Natural killer cell treated with Interleukin-12 subunit alpha and Interleukin-12 subunit beta and Interleukin-15 and Interleukin-18, amount 100 ng/mL, for 72 hours (primary cell): ENCODE data around the gene SVEP1. TPM values are rescaled to one million over a fixed set of nuclear protein-coding genes. Genes with fewer than 3 reads are reported as not detected.

Experiments used
- ATAC-seq, 2 donors: fragments of 150-1000 bp; cut with Tn5 transposase in 1 of 2; sonication (Bioruptor Pico), chemical (Tn5 transposase) in 1 of 2; 2 replicates each; pipeline ENCODE4 v1.10.0; 2021
- DNase-seq: peaks from one replicate; pipeline ENCODE4 v3.0.0; 2022; ENCODE audit warnings: low spot score
- H3K27ac Mint-ChIP-seq, 2 donors: 1 replicate in 1 of 2; 2 replicates in 1 of 2; pipeline ENCODE4 v1.8.0; 2022; ENCODE audit warnings: mixed read lengths in 2 of 2, mild to moderate bottlenecking in 1 of 2, moderate library complexity in 1 of 2
- H3K27me3 Mint-ChIP-seq, 2 donors: 1 replicate in 1 of 2; 2 replicates in 1 of 2; pipeline ENCODE4 v1.8.0; 2022; ENCODE audit warnings: mixed read lengths in 2 of 2
- H3K36me3 Mint-ChIP-seq: one replicate; pipeline ENCODE4 v1.8.0; 2022; ENCODE audit warnings: mixed read lengths
- H3K4me1 Mint-ChIP-seq, 2 donors: 1 replicate in 1 of 2; 2 replicates in 1 of 2; pipeline ENCODE4 v1.8.0; 2022; ENCODE audit warnings: low read depth in 2 of 2, mixed read lengths in 2 of 2, mild to moderate bottlenecking in 1 of 2
- H3K4me3 Mint-ChIP-seq: one replicate; pipeline ENCODE4 v1.8.0; 2022; ENCODE audit warnings: mixed read lengths
- H3K9me3 Mint-ChIP-seq: 2 replicates; pipeline ENCODE4 v1.8.0; 2022; ENCODE audit warnings: mixed read lengths
- total RNA-seq, 2 donors: library from RNA; stranded (reverse); gene quantifications; one replicate each; pipeline ENCODE4 v1.2.3, GENCODE V29; 2022

The SVEP1 gene
- total RNA-seq, 2 donors from 2014 or later, result not detected

DNA sequence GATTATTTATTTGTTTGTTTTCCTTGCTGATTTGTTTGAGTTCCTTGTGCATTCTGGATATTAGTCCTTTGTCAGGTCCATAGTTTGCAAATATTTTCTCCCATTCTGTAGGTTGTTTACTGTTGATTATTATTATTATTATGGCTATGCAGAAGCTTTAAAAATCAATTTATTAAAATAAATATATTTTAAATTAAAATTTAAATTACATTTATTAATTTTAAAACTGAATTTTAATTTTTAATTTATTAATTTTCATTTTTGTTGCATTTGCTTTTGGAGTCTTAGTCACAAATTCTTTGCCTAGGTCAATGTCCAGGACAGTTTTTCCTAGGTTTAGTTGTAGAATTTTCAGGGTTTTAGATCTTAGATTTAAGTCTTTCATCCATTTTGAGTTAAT, 50.9 kb downstream of the SVEP1 start:
- DNase-seq, result no peak

DNA sequence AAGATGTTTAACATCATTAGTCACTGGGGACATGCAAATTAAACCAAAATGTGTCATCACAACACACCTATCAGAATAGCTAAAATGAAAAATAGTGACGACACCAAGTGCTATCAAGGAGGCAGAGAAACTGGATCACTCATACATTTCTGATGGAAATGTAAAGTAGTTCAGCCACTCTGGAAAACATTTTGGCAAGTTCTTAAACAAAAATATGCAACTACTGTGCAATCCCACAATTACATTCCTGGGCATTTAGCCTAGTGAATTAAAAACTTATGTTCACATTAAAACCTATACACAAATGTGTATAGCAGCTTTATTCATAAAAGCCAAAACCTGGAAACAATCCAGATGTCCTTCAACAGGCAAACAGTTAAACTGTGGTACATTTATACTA, 53.1 kb downstream of the SVEP1 start:
- H3K27ac Mint-ChIP-seq, result no peak overlapping the region
- H3K9me3 Mint-ChIP-seq, result peaks cover 6% of the 10 kb centered on the region
- no peaks in the 10 kb centered on the region for H3K36me3 Mint-ChIP-seq
- no peak for ATAC-seq
- no peaks in the 10 kb centered on the region for H3K4me1 Mint-ChIP-seq
- H3K4me3 Mint-ChIP-seq, result no peak overlapping the region
- H3K27me3 Mint-ChIP-seq, result no peaks in the 10 kb centered on the region
- no peak for DNase-seq

More for the DNA sequence above, 50.9 kb downstream of the SVEP1 start:
- Mint-ChIP-seq H3K9me3 (peaks cover 6% of the 10 kb centered on the region), H3K4me1 (no peaks in the 10 kb centered on the region), H3K36me3 (no peaks in the 10 kb centered on the region), H3K27me3 (no peaks in the 10 kb centered on the region), H3K4me3 (no peak overlapping the region), H3K27ac (no peak overlapping the region)
- no peak for ATAC-seq

- Mint-ChIP-seq H3K27me3 (no peaks in the 10 kb centered on the region), H3K9me3 (peaks cover 12% of the 10 kb centered on the region), H3K27ac (no peak overlapping the region), H3K36me3 (no peaks in the 10 kb centered on the region), H3K4me1 (no peaks in the 10 kb centered on the region), H3K4me3 (no peak overlapping the region)
- ATAC-seq, result no peak
- DNase-seq, result no peak
Measured at GRCh38 chr9:110521206-110521605, 58.3 kb downstream of the SVEP1 start.

DNA sequence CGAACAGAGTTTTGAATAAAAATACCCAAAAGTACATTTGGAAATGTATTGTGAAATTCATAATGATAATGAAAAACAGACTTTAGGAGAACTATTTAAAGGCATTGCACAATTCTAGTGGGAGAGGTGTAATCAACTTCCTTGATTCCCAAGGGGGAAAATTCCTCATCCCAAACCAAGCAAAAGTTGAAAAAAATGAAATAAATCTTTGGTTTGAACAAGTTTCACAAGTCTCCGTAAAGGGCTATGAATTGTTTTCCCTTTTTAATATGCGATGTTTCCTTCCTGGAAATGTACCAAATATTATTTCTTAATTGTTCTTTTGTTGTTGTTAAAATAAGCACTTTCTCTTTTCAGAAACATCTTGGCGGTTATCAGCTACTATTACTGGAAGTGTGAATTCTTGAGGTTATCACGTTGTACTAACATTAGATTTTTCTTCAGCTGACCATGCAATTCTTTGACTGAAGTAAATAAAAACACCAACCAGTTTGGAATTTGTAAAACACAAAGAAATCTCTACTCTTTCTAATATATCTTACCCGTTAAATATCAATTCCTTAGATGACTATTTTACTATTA, 59.3 kb downstream of the SVEP1 start:
- ATAC-seq (no peak), DNase-seq (no peak)
- peaks cover 12% of the 10 kb centered on the region for H3K9me3 Mint-ChIP-seq
- H3K36me3 Mint-ChIP-seq, result no peaks in the 10 kb centered on the region
- no peak overlapping the region for H3K4me3 Mint-ChIP-seq
- no peak overlapping the region for H3K27ac Mint-ChIP-seq
- H3K27me3 Mint-ChIP-seq, result no peaks in the 10 kb centered on the region
- no peaks in the 10 kb centered on the region for H3K4me1 Mint-ChIP-seq

DNA sequence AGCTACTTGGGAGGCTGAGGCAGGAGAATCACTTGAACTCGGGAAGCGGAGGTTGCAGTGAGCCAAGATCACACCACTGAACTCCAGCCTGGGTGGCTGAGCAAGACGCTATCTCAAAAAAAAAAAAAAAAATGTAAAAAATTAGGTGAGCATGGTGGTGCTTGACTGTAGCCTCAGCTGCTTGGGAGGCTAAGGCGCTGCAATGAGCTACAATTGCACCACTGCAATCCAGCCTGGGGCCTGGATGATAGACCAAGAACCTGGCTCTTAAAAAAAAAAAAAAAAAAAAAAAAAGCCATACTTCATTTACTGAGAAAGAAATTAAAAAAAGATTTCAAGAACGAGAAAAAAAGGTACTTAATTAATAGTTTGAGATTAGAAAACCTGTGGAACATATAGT, 62.1 kb downstream of the SVEP1 start:
- no peak for ATAC-seq
- Mint-ChIP-seq H3K27ac (no peak overlapping the region), H3K9me3 (peaks cover 12% of the 10 kb centered on the region), H3K4me3 (no peak overlapping the region), H3K36me3 (no peaks in the 10 kb centered on the region), H3K27me3 (no peaks in the 10 kb centered on the region), H3K4me1 (no peaks in the 10 kb centered on the region)
- DNase-seq, result no peak

- H3K4me1 Mint-ChIP-seq, result no peaks in the 10 kb centered on the region
- H3K36me3 Mint-ChIP-seq, result no peaks in the 10 kb centered on the region
- ATAC-seq, result no peak
- no peak overlapping the region for H3K4me3 Mint-ChIP-seq
- no peak for DNase-seq
- no peak overlapping the region for H3K27ac Mint-ChIP-seq
- H3K27me3 Mint-ChIP-seq, result no peaks in the 10 kb centered on the region
- peaks cover 16% of the 10 kb centered on the region for H3K9me3 Mint-ChIP-seq
Measured at GRCh38 chr9:110514897-110515296, 64.6 kb downstream of the SVEP1 start.

DNA sequence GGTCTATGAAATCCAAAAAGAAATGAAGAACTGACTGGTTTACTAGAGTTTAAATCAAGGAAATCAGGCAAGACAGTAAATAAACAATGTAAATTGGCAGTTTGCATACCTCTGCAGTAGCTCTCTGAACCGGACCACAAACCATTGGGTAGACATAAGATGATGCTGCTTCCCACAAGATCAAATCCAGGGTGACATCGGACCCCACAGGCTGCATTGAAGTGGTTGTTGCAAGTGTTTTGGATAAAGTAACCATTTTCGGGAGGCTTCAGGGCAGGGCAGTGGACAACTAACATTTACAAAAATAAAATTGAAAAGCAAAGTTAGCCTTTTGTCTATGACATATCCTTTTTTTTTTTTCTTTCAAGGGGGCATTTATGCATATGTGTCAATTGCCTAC, 66.7 kb downstream of the SVEP1 start:
- H3K4me3 Mint-ChIP-seq, result no peak overlapping the region
- no peaks in the 10 kb centered on the region for H3K27me3 Mint-ChIP-seq
- no peaks in the 10 kb centered on the region for H3K36me3 Mint-ChIP-seq
- peaks cover 8% of the 10 kb centered on the region for H3K9me3 Mint-ChIP-seq
- no peaks in the 10 kb centered on the region for H3K4me1 Mint-ChIP-seq
- DNase-seq (no peak), ATAC-seq (no peak)
- H3K27ac Mint-ChIP-seq, result no peak overlapping the region

DNA sequence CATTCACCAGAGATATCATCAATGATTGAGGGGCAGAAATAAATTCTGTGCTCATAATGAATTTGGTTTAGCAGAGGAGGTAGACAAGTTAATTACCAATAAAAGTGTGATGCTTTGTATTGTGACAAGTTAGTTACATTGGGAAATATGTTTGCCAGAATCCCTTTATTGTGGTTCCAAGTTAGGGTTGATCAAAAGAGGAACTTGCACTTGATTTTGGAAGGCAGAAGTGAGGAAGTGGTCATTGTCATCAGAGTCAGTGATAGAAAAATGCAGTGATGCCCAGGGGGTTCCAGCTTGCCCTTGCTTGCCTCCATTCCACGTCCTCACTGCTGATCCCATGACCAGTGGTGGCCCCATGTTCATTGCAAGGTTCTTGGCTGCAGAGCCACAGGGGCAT, 69.7 kb downstream of the SVEP1 start:
- ATAC-seq (no peak), DNase-seq (no peak)
- no peaks in the 10 kb centered on the region for H3K27me3 Mint-ChIP-seq
- H3K9me3 Mint-ChIP-seq, result peaks cover 6% of the 10 kb centered on the region
- H3K27ac Mint-ChIP-seq, result no peak overlapping the region
- no peak overlapping the region for H3K4me3 Mint-ChIP-seq
- H3K36me3 Mint-ChIP-seq, result no peaks in the 10 kb centered on the region
- H3K4me1 Mint-ChIP-seq, result no peaks in the 10 kb centered on the region

GRCh38 chr9:110502842-110503241, 76.7 kb downstream of the SVEP1 start:
- Mint-ChIP-seq H3K27ac (no peak overlapping the region), H3K36me3 (no peaks in the 10 kb centered on the region), H3K4me3 (no peak overlapping the region), H3K27me3 (no peaks in the 10 kb centered on the region), H3K9me3 (peaks cover 3% of the 10 kb centered on the region), H3K4me1 (no peaks in the 10 kb centered on the region)
- no peak for DNase-seq
- ATAC-seq, result no peak

DNA sequence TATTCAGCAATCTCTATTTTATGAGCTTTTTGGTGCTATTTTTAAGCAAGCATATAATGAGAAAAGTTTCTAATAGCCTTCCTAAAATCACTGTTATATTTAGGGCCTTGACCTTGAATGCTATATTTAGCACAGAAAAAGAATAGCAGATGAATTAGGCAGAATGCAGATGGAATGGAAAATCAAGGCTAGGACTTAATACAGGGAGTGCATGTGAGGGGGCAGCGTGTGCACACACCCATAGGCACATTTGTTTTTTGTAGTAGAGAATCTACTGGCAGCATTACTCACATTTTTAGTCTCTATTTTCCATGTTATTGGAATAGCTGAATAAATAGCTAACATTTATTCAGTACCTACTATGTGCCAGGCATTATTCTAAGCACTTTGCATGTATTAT, 79.9 kb downstream of the SVEP1 start:
- peaks cover 0 to 7% of the 10 kb centered on the region in 2 donors for H3K27me3 Mint-ChIP-seq
- no peaks in the 10 kb centered on the region for H3K36me3 Mint-ChIP-seq
- no peak for ATAC-seq
- no peaks in the 10 kb centered on the region for H3K4me1 Mint-ChIP-seq
- peaks cover 3% of the 10 kb centered on the region for H3K9me3 Mint-ChIP-seq
- H3K27ac Mint-ChIP-seq, result no peak overlapping the region
- no peak overlapping the region for H3K4me3 Mint-ChIP-seq
- DNase-seq, result no peak

DNA sequence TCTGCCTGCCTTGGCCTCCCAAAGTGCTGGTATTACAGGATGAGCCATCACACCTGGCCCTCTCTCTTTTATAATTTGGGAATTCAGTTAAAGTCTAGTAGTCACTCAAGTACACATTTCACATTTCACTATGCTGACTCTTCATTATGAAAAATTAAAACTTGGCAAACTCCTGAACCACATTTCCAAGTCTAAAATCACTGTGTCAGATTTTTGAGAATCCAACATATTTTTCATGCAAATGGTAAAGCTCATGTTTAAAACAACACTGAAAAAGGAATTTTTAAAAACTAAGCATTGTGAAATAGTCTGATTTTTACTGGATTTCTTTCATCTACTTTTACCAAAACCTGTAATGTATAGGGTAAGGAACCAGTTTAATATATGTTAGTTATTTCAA, 92.3 kb downstream of the SVEP1 start:
- no peak for ATAC-seq
- H3K9me3 Mint-ChIP-seq, result peaks cover 4% of the 10 kb centered on the region
- DNase-seq, result no peak
- H3K27ac Mint-ChIP-seq, result no peak overlapping the region
- no peak overlapping the region for H3K4me3 Mint-ChIP-seq
- no peaks in the 10 kb centered on the region for H3K4me1 Mint-ChIP-seq
- H3K36me3 Mint-ChIP-seq, result no peaks in the 10 kb centered on the region
- H3K27me3 Mint-ChIP-seq, result peaks cover 0 to 3% of the 10 kb centered on the region in 2 donors

GRCh38 chr9:110486218-110486617, 93.3 kb downstream of the SVEP1 start:
- no peak overlapping the region for H3K27ac Mint-ChIP-seq
- no peaks in the 10 kb centered on the region for H3K36me3 Mint-ChIP-seq
- H3K4me1 Mint-ChIP-seq, result no peaks in the 10 kb centered on the region
- no peak for ATAC-seq
- H3K4me3 Mint-ChIP-seq, result no peak overlapping the region
- no peak for DNase-seq
- peaks cover 4% of the 10 kb centered on the region for H3K9me3 Mint-ChIP-seq
- peaks cover 0 to 3% of the 10 kb centered on the region in 2 donors for H3K27me3 Mint-ChIP-seq

DNA sequence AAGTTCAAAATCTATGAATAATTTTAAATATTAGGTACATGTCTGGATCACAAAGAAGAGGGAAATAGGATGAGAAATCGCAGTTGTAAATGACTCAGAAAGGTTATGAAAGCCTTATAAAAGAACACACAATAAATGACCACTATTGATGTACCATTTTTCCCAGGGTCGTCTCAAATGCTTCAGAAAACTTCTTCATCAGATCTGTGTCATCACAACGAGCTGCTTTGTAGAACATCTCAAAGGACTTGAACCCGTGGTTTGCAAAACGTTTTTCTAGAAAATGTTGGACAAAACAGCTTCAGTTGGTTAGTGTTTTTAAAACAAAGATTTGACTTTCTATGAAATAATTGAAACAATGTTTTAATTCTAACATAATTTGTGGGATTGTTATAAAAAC, 100.1 kb downstream of the SVEP1 start:
- no peak for DNase-seq
- Mint-ChIP-seq H3K4me1 (no peaks in the 10 kb centered on the region), H3K9me3 (peaks cover 4% of the 10 kb centered on the region), H3K27ac (no peak overlapping the region), H3K27me3 (peaks cover 0 to 3% of the 10 kb centered on the region in 2 donors), H3K36me3 (no peaks in the 10 kb centered on the region), H3K4me3 (no peak overlapping the region)
- ATAC-seq, result no peak

GRCh38 chr9:110476251-110476650, 103.3 kb downstream of the SVEP1 start:
- no peaks in the 10 kb centered on the region for H3K27me3 Mint-ChIP-seq
- no peaks in the 10 kb centered on the region for H3K36me3 Mint-ChIP-seq
- H3K27ac Mint-ChIP-seq, result no peak overlapping the region
- no peak overlapping the region for H3K4me3 Mint-ChIP-seq
- ATAC-seq, result no peak
- H3K9me3 Mint-ChIP-seq, result no peaks in the 10 kb centered on the region
- H3K4me1 Mint-ChIP-seq, result no peaks in the 10 kb centered on the region
- DNase-seq, result no peak

- no peaks in the 10 kb centered on the region for H3K4me1 Mint-ChIP-seq
- H3K36me3 Mint-ChIP-seq, result no peaks in the 10 kb centered on the region
- DNase-seq (no peak), ATAC-seq (no peak)
- H3K27me3 Mint-ChIP-seq, result no peaks in the 10 kb centered on the region
- no peak overlapping the region for H3K27ac Mint-ChIP-seq
- H3K4me3 Mint-ChIP-seq, result no peak overlapping the region
- no peaks in the 10 kb centered on the region for H3K9me3 Mint-ChIP-seq
Measured at GRCh38 chr9:110472111-110472510, 107.4 kb downstream of the SVEP1 start.
